Smooth muscle cell (in vitro differentiated cells): Measurements from ENCODE around the gene ME1. TPM values are rescaled to one million over a fixed set of nuclear protein-coding genes. Genes with fewer than 3 reads are reported as not detected.
"Not testable (repeated sequence)": the region's sequence is repeated elsewhere in the genome, so short reads cannot be mapped to it uniquely, and the experiment has no call there.

Source experiments
- DNase-seq: peaks from one replicate; lab custom pipeline; 2025; ENCODE audit not compliant: unreplicated experiment; lab: John Stamatoyannopoulos, UW
- H2AFZ ChIP-seq: fragments of 200-600 bp; sonication (generic); 2 replicates; pipeline ENCODE4 v1.6.0; 2016; ENCODE audit warnings: antibody characterized with exemption, low read depth, mild to moderate bottlenecking
- H3F3A ChIP-seq: fragments of 200-600 bp; sonication (generic); 2 replicates; pipeline ENCODE4 v1.6.0; 2017; ENCODE audit warnings: antibody characterized with exemption, low read depth
- H3K27ac ChIP-seq: fragments of 200-600 bp; sonication (generic); 2 replicates; pipeline ENCODE4 v1.5.1; 2016; ENCODE audit warnings: low read depth, mild to moderate bottlenecking
- H3K27me3 ChIP-seq: fragments of 200-600 bp; sonication (generic); 2 replicates; pipeline ENCODE4 v1.6.1; 2016; ENCODE audit warnings: low read depth, mild to moderate bottlenecking
- H3K36me3 ChIP-seq: fragments of 200-600 bp; sonication (generic); 2 replicates; pipeline ENCODE4 v1.5.1; 2016; ENCODE audit warnings: low read depth
- H3K4me1 ChIP-seq: fragments of 200-600 bp; sonication (generic); 2 replicates; pipeline ENCODE4 v1.5.1; 2016; ENCODE audit warnings: low read depth
- H3K4me2 ChIP-seq: fragments of 200-600 bp; sonication (generic); 2 replicates; pipeline ENCODE4 v1.6.0; 2016; ENCODE audit warnings: mild to moderate bottlenecking
- H3K4me3 ChIP-seq: fragments of 200-600 bp; sonication (generic); 2 replicates; pipeline ENCODE4 v1.5.1; 2016; ENCODE audit warnings: mild to moderate bottlenecking
- H3K79me2 ChIP-seq: fragments of 200-600 bp; sonication (generic); 2 replicates; pipeline ENCODE4 v1.6.0; 2016; ENCODE audit warnings: low read depth, mild to moderate bottlenecking
- H3K9ac ChIP-seq: fragments of 200-600 bp; sonication (generic); 2 replicates; pipeline ENCODE4 v1.6.0; 2016; ENCODE audit warnings: low read depth
- H3K9me3 ChIP-seq: fragments of 200-600 bp; sonication (generic); replicated peaks from 2 replicates; pipeline ENCODE4 v1.5.1; 2016; ENCODE audit warnings: low read depth
- H4K20me1 ChIP-seq: fragments of 200-600 bp; sonication (generic); 2 replicates; pipeline ENCODE4 v1.6.0; 2016; ENCODE audit warnings: low read depth
- WGBS: methylation state at CpG from one replicate; pipeline ENCODE4 v1.1.7; 2016; ENCODE audit warnings: low lambda C conversion rate; 5-methylcytosine and 5-hydroxymethylcytosine counted together
- polyA plus RNA-seq: library from polyadenylated mRNA; unstranded; fragments of >200 nt; fragmentation: Nextera tagmentation; extraction: Ambion mirVana; gene quantifications from 2 replicates; pipeline ENCODE4 v1.2.1, GENCODE V29; 2016
- total RNA-seq: library from RNA; depleted of rRNA; stranded (reverse); fragments of >200 nt; gene quantifications from 2 replicates; pipeline ENCODE4 v1.2.3, GENCODE V29; 2014
- TF ChIP-seq, protein P1 (sequence below): fragments of 200-600 bp; sonication (generic); IDR thresholded peaks from 2 replicates; pipeline ENCODE4 v1.5.1; 2017; ENCODE audit warnings: borderline replicate concordance, mild to moderate bottlenecking, antibody characterized with exemption; ENCODE audit not compliant: insufficient read depth, poor library complexity, severe bottlenecking

Gene ME1
- total and polyA plus RNA-seq, 2 experiments from 2014 or later: 32.0 to 32.4 TPM

GRCh38 chr6:83257791-83258190 is 173.1 kb downstream of the ME1 start:
- TF ChIP-seq, protein P1, sequence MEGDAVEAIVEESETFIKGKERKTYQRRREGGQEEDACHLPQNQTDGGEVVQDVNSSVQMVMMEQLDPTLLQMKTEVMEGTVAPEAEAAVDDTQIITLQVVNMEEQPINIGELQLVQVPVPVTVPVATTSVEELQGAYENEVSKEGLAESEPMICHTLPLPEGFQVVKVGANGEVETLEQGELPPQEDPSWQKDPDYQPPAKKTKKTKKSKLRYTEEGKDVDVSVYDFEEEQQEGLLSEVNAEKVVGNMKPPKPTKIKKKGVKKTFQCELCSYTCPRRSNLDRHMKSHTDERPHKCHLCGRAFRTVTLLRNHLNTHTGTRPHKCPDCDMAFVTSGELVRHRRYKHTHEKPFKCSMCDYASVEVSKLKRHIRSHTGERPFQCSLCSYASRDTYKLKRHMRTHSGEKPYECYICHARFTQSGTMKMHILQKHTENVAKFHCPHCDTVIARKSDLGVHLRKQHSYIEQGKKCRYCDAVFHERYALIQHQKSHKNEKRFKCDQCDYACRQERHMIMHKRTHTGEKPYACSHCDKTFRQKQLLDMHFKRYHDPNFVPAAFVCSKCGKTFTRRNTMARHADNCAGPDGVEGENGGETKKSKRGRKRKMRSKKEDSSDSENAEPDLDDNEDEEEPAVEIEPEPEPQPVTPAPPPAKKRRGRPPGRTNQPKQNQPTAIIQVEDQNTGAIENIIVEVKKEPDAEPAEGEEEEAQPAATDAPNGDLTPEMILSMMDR: no peak
- 88% methylated on average over 3 of the region's 3 CpGs for WGBS
- Histone ChIP-seq H3K4me2 (no peak overlapping the region), H3F3A (no peaks in the 10 kb centered on the region), H3K36me3 (no peaks in the 10 kb centered on the region), H3K79me2 (no peaks in the 10 kb centered on the region), H3K27ac (no peak overlapping the region), H3K4me3 (no peak overlapping the region), H3K27me3 (no peaks in the 10 kb centered on the region), H3K9me3 (no peaks in the 10 kb centered on the region), H3K9ac (no peak overlapping the region), H3K4me1 (no peaks in the 10 kb centered on the region), H2AFZ (no peak overlapping the region), H4K20me1 (no peaks in the 10 kb centered on the region)
- DNase-seq: no peak

DNA sequence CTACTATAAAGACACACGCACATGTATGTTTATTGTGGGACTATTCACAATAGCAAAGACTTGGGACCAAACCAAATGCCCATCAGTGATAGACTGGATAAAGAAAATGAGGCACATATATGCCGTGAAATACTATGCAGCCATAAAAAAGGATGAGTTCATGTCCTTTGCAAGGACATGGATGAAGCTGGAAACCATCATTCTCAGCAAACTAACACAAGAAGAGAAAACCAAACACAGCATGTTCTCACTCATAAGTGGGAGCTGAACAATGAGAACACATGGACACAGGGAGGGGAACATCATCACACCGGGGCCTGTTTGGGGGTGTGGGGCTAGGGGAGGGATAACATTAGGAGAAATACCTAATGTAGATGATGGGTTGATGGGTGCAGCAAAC is 174.1 kb downstream of the ME1 start:
- not testable (repeated sequence) for H3K4me3 ChIP-seq, H3K4me1 ChIP-seq, H3F3A ChIP-seq, H3K9me3 ChIP-seq, H2AFZ ChIP-seq, H3K79me2 ChIP-seq, H3K4me2 ChIP-seq, H3K36me3 ChIP-seq, H3K27me3 ChIP-seq, DNase-seq, H3K9ac ChIP-seq, H4K20me1 ChIP-seq, H3K27ac ChIP-seq
- 100% methylated on average over 3 of the region's 3 CpGs for WGBS

DNA sequence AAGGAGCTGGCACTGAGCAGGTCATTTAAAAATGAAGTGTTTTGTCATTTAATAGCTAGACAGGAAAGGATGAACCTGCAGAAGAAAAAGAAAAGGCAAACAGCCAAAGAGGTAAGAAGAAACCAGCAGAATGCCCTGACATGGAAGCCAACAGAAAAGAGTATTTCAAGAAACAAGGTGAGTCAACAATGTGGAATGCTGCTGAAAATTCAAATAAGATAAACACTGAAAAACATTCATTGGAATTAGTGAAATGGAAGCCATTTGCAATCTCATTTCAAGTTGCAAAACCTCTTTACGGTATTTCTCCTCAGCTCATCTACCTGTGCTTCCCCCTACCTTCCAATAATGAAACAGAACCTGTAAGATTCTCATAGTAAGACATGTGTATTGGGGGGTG is 178.1 kb downstream of the ME1 start:
- no peaks in the 10 kb centered on the region for H3K79me2 ChIP-seq
- WGBS: 85% methylated on average over 1 of the region's 1 CpG
- H3K4me2 ChIP-seq: no peak overlapping the region
- H3K4me3 ChIP-seq: no peak overlapping the region
- no peak overlapping the region for H3K9ac ChIP-seq
- no peaks in the 10 kb centered on the region for H4K20me1 ChIP-seq
- H3F3A ChIP-seq: no peaks in the 10 kb centered on the region
- no peaks in the 10 kb centered on the region for H3K9me3 ChIP-seq
- no peak overlapping the region for H2AFZ ChIP-seq
- no peaks in the 10 kb centered on the region for H3K36me3 ChIP-seq
- TF ChIP-seq, protein P1: no peak
- no peaks in the 10 kb centered on the region for H3K27me3 ChIP-seq
- DNase-seq: no peak
- H3K27ac ChIP-seq: no peak overlapping the region
- H3K4me1 ChIP-seq: no peaks in the 10 kb centered on the region

DNA sequence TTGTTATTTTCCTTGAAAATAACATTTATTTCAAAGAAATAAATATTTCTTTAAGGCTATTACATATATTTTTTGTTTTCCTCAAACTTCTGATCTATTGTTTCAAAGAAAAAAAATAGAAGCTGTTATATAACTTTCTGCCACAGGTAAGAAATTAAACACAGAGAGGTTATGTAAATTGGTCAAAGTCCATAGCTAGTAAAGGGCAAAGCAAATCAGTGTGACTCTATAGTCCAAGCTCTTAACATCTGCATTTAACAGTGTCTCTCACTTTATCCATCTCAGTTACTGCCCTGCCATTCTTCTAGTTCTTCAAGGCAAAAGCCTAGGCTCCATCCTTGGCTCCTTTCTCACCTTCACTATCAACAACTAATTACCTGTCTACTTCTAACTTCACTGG is 180.6 kb downstream of the ME1 start:
- no peaks in the 10 kb centered on the region for H3K4me1 ChIP-seq
- H3K27ac ChIP-seq: no peak overlapping the region
- H3K36me3 ChIP-seq: no peaks in the 10 kb centered on the region
- H3K9ac ChIP-seq: no peak overlapping the region
- H3K4me2 ChIP-seq: no peak overlapping the region
- H3K4me3 ChIP-seq: no peak overlapping the region
- H3K27me3 ChIP-seq: no peaks in the 10 kb centered on the region
- TF ChIP-seq, protein P1: no peak
- H2AFZ ChIP-seq: no peak overlapping the region
- no peaks in the 10 kb centered on the region for H3K79me2 ChIP-seq
- H3K9me3 ChIP-seq: no peaks in the 10 kb centered on the region
- no peaks in the 10 kb centered on the region for H3F3A ChIP-seq
- no peaks in the 10 kb centered on the region for H4K20me1 ChIP-seq
- DNase-seq: no peak
